Mesenchymal stem cell (in vitro differentiated cells and primary cell): ENCODE measurements around the gene HTR2B.

Experiments used
- DNase-seq: peaks from one replicate; pipeline ENCODE4 v3.0.0-alpha.2; 2013
- H2AFZ ChIP-seq: one replicate; pipeline ENCODE4 v1.6.1; 2013; ENCODE audit warnings: low read depth, mild to moderate bottlenecking, control low read depth, inconsistent platforms, low read length, moderate library complexity
- H2AK5ac ChIP-seq: 2 replicates; pipeline ENCODE4 v1.6.1; 2013; ENCODE audit warnings: low read length, moderate library complexity, mild to moderate bottlenecking, inconsistent platforms; ENCODE audit not compliant: severe bottlenecking
- H2BK120ac ChIP-seq: one replicate; pipeline ENCODE4 v1.6.1; 2013; ENCODE audit warnings: low read depth, mild to moderate bottlenecking, inconsistent platforms, low read length, moderate library complexity
- H2BK12ac ChIP-seq, 2 experiments: one replicate each; pipeline ENCODE4 v1.6.1; 2013; ENCODE audit warnings: inconsistent platforms in 2 of 2, low read length in 2 of 2, mild to moderate bottlenecking in 2 of 2, moderate library complexity in 2 of 2, control low read depth in 1 of 2
- H2BK15ac ChIP-seq: one replicate; pipeline ENCODE4 v1.6.1; 2013; ENCODE audit warnings: mild to moderate bottlenecking, low read depth, inconsistent platforms; ENCODE audit not compliant: poor library complexity, severe bottlenecking
- H2BK5ac ChIP-seq: 2 replicates; pipeline ENCODE4 v1.6.1; 2013; ENCODE audit warnings: low read depth, mild to moderate bottlenecking, low read length, control low read depth, inconsistent platforms; ENCODE audit not compliant: poor library complexity, severe bottlenecking
- H3K14ac ChIP-seq, 2 experiments: one replicate each; pipeline ENCODE4 v1.6.1; 2013; ENCODE audit warnings: inconsistent platforms in 2 of 2, low read length in 2 of 2, control low read depth in 1 of 2, mild to moderate bottlenecking in 1 of 2, moderate library complexity in 1 of 2
- H3K18ac ChIP-seq, 2 experiments: one replicate each; pipeline ENCODE4 v1.6.1; 2013; ENCODE audit warnings: inconsistent platforms in 2 of 2, low read length in 2 of 2, control low read depth in 1 of 2, low read depth in 1 of 2, mild to moderate bottlenecking in 1 of 2
- H3K23ac ChIP-seq, 2 experiments: one replicate each; pipeline ENCODE4 v1.6.1; 2013; ENCODE audit warnings: inconsistent platforms in 2 of 2, low read length in 2 of 2, mild to moderate bottlenecking in 2 of 2, moderate library complexity in 2 of 2, control low read depth in 1 of 2
- H3K27ac ChIP-seq: 2 replicates; pipeline ENCODE4 v1.5.1; 2013; ENCODE audit warnings: mild to moderate bottlenecking, moderate library complexity, low read length, control low read depth, inconsistent platforms; ENCODE audit not compliant: poor library complexity, severe bottlenecking
- H3K27me3 ChIP-seq, 2 experiments: 2 replicates each; pipeline versions ENCODE4 v1.6.1 to v1.7.0; 2013; ENCODE audit warnings: low read length in 2 of 2, mild to moderate bottlenecking in 2 of 2, moderate library complexity in 2 of 2, control low read depth in 1 of 2, inconsistent platforms in 1 of 2; ENCODE audit not compliant: control insufficient read depth in 1 of 2, insufficient read depth in 1 of 2
- H3K36me3 ChIP-seq, 2 experiments: 2 replicates each; pipeline versions ENCODE4 v1.6.1 to v1.7.0; 2013; ENCODE audit warnings: low read length in 2 of 2, control low read depth in 1 of 2, inconsistent platforms in 1 of 2, low read depth in 1 of 2, mild to moderate bottlenecking in 1 of 2; ENCODE audit not compliant: insufficient read depth in 2 of 2, control insufficient read depth in 1 of 2
- H3K4ac ChIP-seq, 2 experiments: one replicate each; pipeline ENCODE4 v1.6.1; 2013; ENCODE audit warnings: inconsistent platforms in 2 of 2, low read length in 2 of 2, mild to moderate bottlenecking in 2 of 2, moderate library complexity in 2 of 2, control low read depth in 1 of 2, low read depth in 1 of 2
- H3K4me1 ChIP-seq: 2 replicates; pipeline ENCODE4 v1.6.1; 2013; ENCODE audit warnings: low read depth, low read length, control low read depth; ENCODE audit not compliant: control insufficient read depth, insufficient read depth
- H3K4me2 ChIP-seq: 2 replicates; pipeline ENCODE4 v1.6.1; 2013; ENCODE audit warnings: low read length, mild to moderate bottlenecking, inconsistent platforms; ENCODE audit not compliant: poor library complexity, severe bottlenecking
- H3K4me3 ChIP-seq, 2 experiments: 2 replicates each; pipeline versions ENCODE4 v1.5.1 to v1.7.0; 2013; ENCODE audit warnings: low read length in 2 of 2, mild to moderate bottlenecking in 2 of 2, control low read depth in 1 of 2, low read depth in 1 of 2; ENCODE audit not compliant: insufficient read depth in 1 of 2
- H3K79me1 ChIP-seq: replicated peaks from 2 replicates; pipeline ENCODE4 v1.6.1; 2013; ENCODE audit warnings: mild to moderate bottlenecking, control low read depth, low read length, inconsistent platforms; ENCODE audit not compliant: poor library complexity, severe bottlenecking
- H3K9ac ChIP-seq: 2 replicates; pipeline ENCODE4 v1.7.0; 2013; ENCODE audit warnings: mild to moderate bottlenecking, low read length, moderate library complexity
- H3K9me3 ChIP-seq: 2 replicates; pipeline ENCODE4 v1.7.0; 2013; ENCODE audit warnings: mild to moderate bottlenecking, low read length; ENCODE audit not compliant: control insufficient read depth
- H4K8ac ChIP-seq: one replicate; pipeline ENCODE4 v1.6.1; 2013; ENCODE audit warnings: inconsistent platforms, mild to moderate bottlenecking, low read length, moderate library complexity
- H4K91ac ChIP-seq: one replicate; pipeline ENCODE4 v1.6.1; 2013; ENCODE audit warnings: mild to moderate bottlenecking, low read length, inconsistent platforms
- WGBS: methylation state at CpG from one replicate; pipeline ENCODE4 v1.1.7; 2013; ENCODE audit warnings: mixed read lengths; 5-methylcytosine and 5-hydroxymethylcytosine counted together

HTR2B gene

DNA sequence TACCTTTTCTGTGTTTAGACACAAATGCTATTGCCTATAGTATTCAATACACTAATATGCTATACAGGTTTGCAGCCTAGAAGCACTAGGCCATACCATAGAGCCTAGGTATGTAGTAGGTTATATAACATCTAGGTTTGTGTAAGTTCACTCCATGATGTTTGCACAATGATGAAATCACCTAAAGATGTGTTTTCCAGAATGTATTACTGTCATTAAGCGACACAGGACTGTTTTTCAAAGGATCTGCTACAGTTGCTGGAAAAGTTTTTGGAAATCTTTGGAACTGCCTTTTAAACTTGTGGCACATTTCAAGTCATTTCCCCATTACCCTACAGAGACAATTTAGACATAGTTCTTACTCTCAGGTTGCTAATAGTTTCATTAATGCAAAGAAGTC, 58.9 kb downstream of the HTR2B start:
- Histone ChIP-seq H2AFZ (no peak overlapping the region), H3K4me3 (no peak overlapping the region), H3K4me2 (no peak overlapping the region), H3K27me3 (no peaks in the 10 kb centered on the region), H2BK12ac (no peak overlapping the region), H3K18ac (no peak overlapping the region), H2BK15ac (no peak overlapping the region), H2AK5ac (no peak overlapping the region), H2BK5ac (no peak overlapping the region), H4K91ac (no peak overlapping the region), H3K27ac (no peak overlapping the region), H2BK120ac (no peak overlapping the region), H3K9me3 (no peaks in the 10 kb centered on the region), H3K36me3 (peaks cover 16 to 93% of the 10 kb centered on the region in 2 experiments), H4K8ac (no peak overlapping the region), H3K79me1 (peaks cover 20% of the 10 kb centered on the region), H3K4ac (no peak overlapping the region), H3K23ac (no peak overlapping the region), H3K4me1 (no peaks in the 10 kb centered on the region), H3K14ac (no peak overlapping the region), H3K9ac (no peak overlapping the region)
- WGBS = 100% methylated on average over 1 of the region's 1 CpG
- no peak for DNase-seq

DNA sequence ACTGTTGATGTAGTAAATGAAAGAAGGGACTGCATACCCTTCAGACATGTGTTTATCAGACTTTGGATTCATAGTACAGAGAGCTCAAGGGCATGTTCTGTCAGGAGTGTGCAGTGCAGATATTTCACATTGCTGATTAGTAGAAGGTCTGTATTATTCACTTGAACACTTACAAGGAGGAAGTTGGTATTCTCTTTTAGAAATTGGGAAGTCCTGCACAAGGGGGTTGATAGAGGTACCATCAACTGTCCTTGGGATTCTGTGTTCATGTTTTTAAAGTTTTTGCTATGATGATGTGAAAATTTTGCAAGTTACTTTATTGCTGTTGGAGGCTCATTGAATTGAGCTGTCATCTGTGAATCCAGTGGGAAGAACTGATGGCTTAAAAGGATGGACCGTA, 61.5 kb downstream of the HTR2B start:
- no CpG with 5 or more reads among the region's 1 CpG for WGBS
- H2BK120ac ChIP-seq = no peak overlapping the region
- peaks cover 16 to 69% of the 10 kb centered on the region in 2 experiments for H3K36me3 ChIP-seq
- H3K4me1 ChIP-seq = no peaks in the 10 kb centered on the region
- no peak overlapping the region for H4K8ac ChIP-seq
- no peak overlapping the region for H3K27ac ChIP-seq
- H3K18ac ChIP-seq = no peak overlapping the region
- H3K9ac ChIP-seq = no peak overlapping the region
- no peaks in the 10 kb centered on the region for H3K27me3 ChIP-seq
- H4K91ac ChIP-seq = no peak overlapping the region
- DNase-seq = no peak
- H3K79me1 ChIP-seq = peaks cover 19% of the 10 kb centered on the region
- no peak overlapping the region for H2AK5ac ChIP-seq
- H3K14ac ChIP-seq = no peak overlapping the region
- H2BK12ac ChIP-seq = no peak overlapping the region
- H3K4ac ChIP-seq = no peak overlapping the region
- no peaks in the 10 kb centered on the region for H3K9me3 ChIP-seq
- H3K23ac ChIP-seq = no peak overlapping the region
- no peak overlapping the region for H2AFZ ChIP-seq
- no peak overlapping the region for H3K4me2 ChIP-seq
- no peak overlapping the region for H3K4me3 ChIP-seq
- no peak overlapping the region for H2BK5ac ChIP-seq
- H2BK15ac ChIP-seq = no peak overlapping the region

DNA sequence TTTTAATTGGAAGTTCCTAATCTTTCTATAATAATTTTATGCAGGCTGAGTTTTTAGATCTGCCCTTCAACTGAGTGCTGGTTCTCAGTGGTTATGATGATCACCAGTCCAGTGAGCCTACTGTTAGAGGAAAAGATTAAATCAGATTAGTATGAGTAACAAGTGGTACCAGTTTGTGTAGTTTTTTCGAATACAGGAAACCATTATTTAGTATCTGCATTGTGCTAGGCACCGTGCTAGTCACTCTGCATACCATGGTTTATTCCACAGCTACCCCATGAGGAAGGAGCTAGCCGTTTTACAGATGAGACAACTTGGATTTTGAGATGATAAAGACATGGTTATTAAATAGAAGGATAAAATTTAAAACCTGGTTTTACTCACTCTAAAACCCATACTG, 62.1 kb downstream of the HTR2B start:
- no peak for DNase-seq
- H2AK5ac ChIP-seq = no peak overlapping the region
- no peak overlapping the region for H3K9ac ChIP-seq
- no peaks in the 10 kb centered on the region for H3K4me1 ChIP-seq
- H3K4me3 ChIP-seq = no peak overlapping the region
- H3K9me3 ChIP-seq = no peaks in the 10 kb centered on the region
- no peak overlapping the region for H2BK120ac ChIP-seq
- H2BK5ac ChIP-seq = no peak overlapping the region
- 100% methylated on average over 2 of the region's 3 CpGs for WGBS
- no peak overlapping the region for H2BK15ac ChIP-seq
- peaks cover 16 to 64% of the 10 kb centered on the region in 2 experiments for H3K36me3 ChIP-seq
- H3K27me3 ChIP-seq = no peaks in the 10 kb centered on the region
- H3K27ac ChIP-seq = no peak overlapping the region
- no peak overlapping the region for H3K14ac ChIP-seq
- H2BK12ac ChIP-seq = no peak overlapping the region
- no peak overlapping the region for H4K8ac ChIP-seq
- no peak overlapping the region for H3K4ac ChIP-seq
- H3K18ac ChIP-seq = no peak overlapping the region
- no peak overlapping the region for H4K91ac ChIP-seq
- H2AFZ ChIP-seq = no peak overlapping the region
- H3K79me1 ChIP-seq = peaks cover 19% of the 10 kb centered on the region
- H3K4me2 ChIP-seq = no peak overlapping the region
- no peak overlapping the region for H3K23ac ChIP-seq

DNA sequence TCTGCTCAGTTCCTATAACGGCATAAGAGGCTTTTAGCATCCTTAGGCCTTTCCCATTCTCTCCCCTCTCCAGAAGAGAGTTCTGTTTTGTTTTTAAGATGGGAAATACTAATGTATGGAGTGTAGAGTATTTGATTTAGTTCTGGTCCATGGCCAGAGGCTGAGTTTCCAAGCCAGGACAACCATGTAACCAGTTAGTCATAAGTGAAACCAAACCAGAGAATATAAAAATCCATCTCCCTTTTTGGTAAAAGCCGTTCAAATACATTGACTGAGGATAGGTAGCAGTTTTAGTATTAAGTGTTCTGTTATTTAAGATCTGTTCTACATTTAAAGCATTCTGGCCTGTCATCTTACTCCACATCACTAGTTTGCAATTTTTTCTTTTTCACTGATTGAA, 65.1 kb downstream of the HTR2B start:
- no peak overlapping the region for H4K8ac ChIP-seq
- no peak overlapping the region for H2BK5ac ChIP-seq
- no peaks in the 10 kb centered on the region for H3K27me3 ChIP-seq
- H3K27ac ChIP-seq = no peak overlapping the region
- no peak overlapping the region for H3K4ac ChIP-seq
- DNase-seq = no peak
- H3K9me3 ChIP-seq = no peaks in the 10 kb centered on the region
- H2BK120ac ChIP-seq = no peak overlapping the region
- H2AFZ ChIP-seq = no peak overlapping the region
- H3K18ac ChIP-seq = no peak overlapping the region
- no CpG with 5 or more reads among the region's 2 CpGs for WGBS
- H3K14ac ChIP-seq = no peak overlapping the region
- peaks cover 16% of the 10 kb centered on the region for H3K79me1 ChIP-seq
- H3K9ac ChIP-seq = peak overlapping the region; percentile 99
- H3K4me3 ChIP-seq = peak overlapping the region in 1 of 2 experiments; percentile 91
- no peak overlapping the region for H2AK5ac ChIP-seq
- no peak overlapping the region for H2BK12ac ChIP-seq
- no peak overlapping the region for H2BK15ac ChIP-seq
- no peak overlapping the region for H4K91ac ChIP-seq
- no peaks in the 10 kb centered on the region for H3K4me1 ChIP-seq
- no peak overlapping the region for H3K4me2 ChIP-seq
- H3K36me3 ChIP-seq = peaks cover 9 to 37% of the 10 kb centered on the region in 2 experiments
- H3K23ac ChIP-seq = no peak overlapping the region
